NCI-H460 (cell line): Measurements from ENCODE around the gene RIMBP2. TPM values are rescaled to one million over a fixed set of nuclear protein-coding genes. Genes with fewer than 3 reads are reported as not detected.

Experiments
- DNase-seq: peaks from one replicate; pipeline ENCODE4 v3.0.0-alpha.2; 2016; ENCODE audit warnings: low read depth; ENCODE audit errors: extremely low read depth
- total RNA-seq: library from RNA; depleted of rRNA; stranded (reverse); fragments of >200 nt; shearing (Covaris generic); gene quantifications from 2 replicates; pipeline ENCODE4 v1.2.3, GENCODE V29; 2014

The RIMBP2 gene
- total RNA-seq, 1 experiment from 2014 or later = 0.02 TPM

- no peak for DNase-seq
Observed at GRCh38 chr12:130437555-130438242, 278.4 kb downstream of the RIMBP2 start.

- no peak for DNase-seq
Observed at GRCh38 chr12:130436741-130437501, 279.2 kb downstream of the RIMBP2 start.

GRCh38 chr12:130435826-130436225 is 280.3 kb downstream of the RIMBP2 start:
- DNase-seq = no peak

GRCh38 chr12:130435331-130435730 is 280.8 kb downstream of the RIMBP2 start:
- no peak for DNase-seq

- no peak for DNase-seq
Observed at GRCh38 chr12:130434560-130434959, 281.5 kb downstream of the RIMBP2 start.

GRCh38 chr12:130433834-130434233 is 282.3 kb downstream of the RIMBP2 start:
- DNase-seq = no peak

GRCh38 chr12:130433411-130433810 is 282.7 kb downstream of the RIMBP2 start:
- no peak for DNase-seq

GRCh38 chr12:130431176-130431575 is 284.9 kb downstream of the RIMBP2 start:
- no peak for DNase-seq

- no peak for DNase-seq
Observed at GRCh38 chr12:130429656-130430505, 286.2 kb downstream of the RIMBP2 start.

- no peak for DNase-seq
Observed at GRCh38 chr12:130428116-130428515, 288.0 kb downstream of the RIMBP2 start.

- no peak for DNase-seq
Observed at GRCh38 chr12:130427381-130427887, 288.7 kb downstream of the RIMBP2 start.

- no peak for DNase-seq
Observed at GRCh38 chr12:130425698-130426245, 290.3 kb downstream of the RIMBP2 start.

GRCh38 chr12:130424858-130425697 is 291.0 kb downstream of the RIMBP2 start:
- DNase-seq = no peak

GRCh38 chr12:130423991-130424857 is 291.9 kb downstream of the RIMBP2 start:
- no peak for DNase-seq

- no peak for DNase-seq
Observed at GRCh38 chr12:130423136-130423535, 293.0 kb downstream of the RIMBP2 start.

- DNase-seq = no peak
Observed at GRCh38 chr12:130422676-130423075, 293.4 kb downstream of the RIMBP2 start.

GRCh38 chr12:130421896-130422295 is 294.2 kb downstream of the RIMBP2 start:
- DNase-seq = no peak

GRCh38 chr12:130420071-130420470 is 296.0 kb downstream of the RIMBP2 start:
- no peak for DNase-seq

- no peak for DNase-seq
Observed at GRCh38 chr12:130419116-130419515, 297.0 kb downstream of the RIMBP2 start.
